Aorta (tissue), 5 donors: ENCODE data around the gene OR2A1. TPM values are rescaled to one million over a fixed set of nuclear protein-coding genes. Genes with fewer than 3 reads are reported as not detected.
"Not testable (repeated sequence)": the region's sequence is repeated elsewhere in the genome, so short reads cannot be mapped to it uniquely, and the experiment has no call there.

Source experiments
- ATAC-seq: fragments of 200-7000 bp; cut with Tn5 transposase; one replicate; pipeline ENCODE4 v1.9.1; 2022; ENCODE audit warnings: moderate library complexity; ENCODE audit not compliant: low FRiP score
- DNase-seq, 2 donors: peaks; one replicate each; pipeline ENCODE4 v3.0.0-alpha.2; 2020
- H3K27ac ChIP-seq, 2 donors: one replicate each; pipeline ENCODE4 v1.5.1; 2013; ENCODE audit warnings: low read length in 2 of 2, mild to moderate bottlenecking in 2 of 2, moderate library complexity in 2 of 2, control low read depth in 1 of 2, inconsistent platforms in 1 of 2, low read depth in 1 of 2
- H3K27me3 ChIP-seq, 2 donors: one replicate each; pipeline ENCODE4 v1.6.1; 2013; ENCODE audit warnings: control low read depth in 1 of 2, low read length in 1 of 2, mild to moderate bottlenecking in 1 of 2, moderate library complexity in 1 of 2; ENCODE audit not compliant: insufficient read depth in 2 of 2, control insufficient read depth in 1 of 2
- H3K36me3 ChIP-seq, 2 donors: one replicate each; pipeline ENCODE4 v1.6.1; 2013; ENCODE audit warnings: control low read depth in 1 of 2, low read length in 1 of 2, mild to moderate bottlenecking in 1 of 2; ENCODE audit not compliant: insufficient read depth in 2 of 2, control insufficient read depth in 1 of 2
- H3K4me1 ChIP-seq, 2 donors: one replicate each; pipeline ENCODE4 v1.6.1; 2013; ENCODE audit warnings: low read length in 2 of 2, control low read depth in 1 of 2, mild to moderate bottlenecking in 1 of 2, moderate library complexity in 1 of 2; ENCODE audit not compliant: insufficient read depth in 2 of 2, control insufficient read depth in 1 of 2
- H3K4me3 ChIP-seq, 2 donors: one replicate each; pipeline ENCODE4 v1.5.1; 2013; ENCODE audit warnings: low read length in 2 of 2, control low read depth in 1 of 2, mild to moderate bottlenecking in 1 of 2
- H3K9me3 ChIP-seq: one replicate; pipeline ENCODE4 v1.6.1; 2013; ENCODE audit warnings: mild to moderate bottlenecking, low read length; ENCODE audit not compliant: control insufficient read depth
- WGBS, 2 donors: extraction: QIAGEN DNeasy Blood & Tissue Kit; methylation state at CpG; one replicate each; pipeline ENCODE4 v1.1.7; 2013; 5-methylcytosine and 5-hydroxymethylcytosine counted together
- intact Hi-C, 2 donors: fragments of 100-400 bp; cut with DNase I; formaldehyde crosslinking; loops; one replicate each; pipeline versions ENCODE4 v1.14.2 to v1.15.0; 2022
- polyA plus RNA-seq, 2 donors: library from polyadenylated mRNA; stranded (reverse); fragments of 200-250 nt; gene quantifications; one replicate each; pipeline ENCODE4 v1.2.3, GENCODE V29; 2013
- total RNA-seq, 2 donors: library from RNA; stranded (reverse); fragmentation: NEBNext Ultra II Directional; extraction: Animal tissue kit (Norgen Biotek cat#: 25700); gene quantifications; one replicate each; pipeline ENCODE4 v1.2.1, GENCODE V29; 2021
- donor health status: healthy with polysubstance abuse.
- donor health status: Bipolar disorder and iron deficiency.
- donor health status: DM: no; HTN: no; CAD: no.
- donor health status: DM: no; HTN: no; CAD: no.
- donor health status: DM: yes; HTN: yes; CAD: no.

OR2A1 gene
- total and polyA plus RNA-seq, 4 donors, result 0.16 to 0.59 (median 0.44) TPM

DNA sequence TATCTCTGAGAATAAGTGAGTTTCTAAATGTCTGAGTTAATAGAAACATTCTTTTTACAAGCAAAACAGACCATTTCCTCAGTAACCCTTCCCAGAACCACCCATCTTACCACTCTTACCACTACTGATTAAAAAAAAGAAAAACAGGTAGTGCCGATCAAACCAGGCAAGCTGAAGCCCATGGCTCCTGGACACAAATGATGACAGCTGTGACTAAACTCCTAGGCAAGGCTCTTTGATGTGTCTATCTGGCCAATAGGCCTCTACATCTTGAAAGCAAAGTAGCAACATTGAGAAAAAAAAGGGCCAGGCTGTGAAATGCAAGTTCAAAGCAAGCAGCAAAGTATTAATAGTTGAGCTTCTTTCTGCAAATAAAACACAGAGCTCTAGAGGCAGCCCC is 36.4 kb downstream of the OR2A1 start:
- WGBS, 2 donors, result no CpG with 5 or more reads among the region's 1 CpG
- DNase-seq, H3K36me3 ChIP-seq, H3K4me3 ChIP-seq, H3K27me3 ChIP-seq, H3K27ac ChIP-seq, intact Hi-C loops, H3K9me3 ChIP-seq, ATAC-seq, H3K4me1 ChIP-seq: not testable (repeated sequence)

DNA sequence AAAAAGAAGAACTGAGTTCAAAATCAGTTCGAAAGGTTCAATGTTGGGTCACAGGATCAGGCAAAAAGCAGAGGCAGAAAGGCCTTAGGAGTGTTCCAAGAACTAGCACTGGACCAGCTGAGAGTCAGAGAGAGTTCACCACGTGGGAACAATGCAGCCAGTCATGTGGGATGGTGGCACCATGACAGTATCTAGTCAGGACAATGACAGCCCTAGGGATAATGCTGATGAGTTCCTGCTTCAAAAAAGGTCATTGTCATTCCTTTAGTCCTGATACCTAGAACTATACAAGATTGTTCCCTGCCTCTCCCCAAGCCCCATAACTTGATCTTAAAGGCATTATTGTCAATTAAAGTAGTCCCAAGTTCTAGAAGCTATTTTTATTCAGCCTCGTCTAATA is 39.4 kb downstream of the OR2A1 start:
- H3K27me3 ChIP-seq, H3K36me3 ChIP-seq, intact Hi-C loops, DNase-seq, H3K27ac ChIP-seq, ATAC-seq, H3K9me3 ChIP-seq, H3K4me3 ChIP-seq, H3K4me1 ChIP-seq: not testable (repeated sequence)
- 40 to 58% methylated on average over 2 of the region's 3 CpGs for WGBS, 2 donors

DNA sequence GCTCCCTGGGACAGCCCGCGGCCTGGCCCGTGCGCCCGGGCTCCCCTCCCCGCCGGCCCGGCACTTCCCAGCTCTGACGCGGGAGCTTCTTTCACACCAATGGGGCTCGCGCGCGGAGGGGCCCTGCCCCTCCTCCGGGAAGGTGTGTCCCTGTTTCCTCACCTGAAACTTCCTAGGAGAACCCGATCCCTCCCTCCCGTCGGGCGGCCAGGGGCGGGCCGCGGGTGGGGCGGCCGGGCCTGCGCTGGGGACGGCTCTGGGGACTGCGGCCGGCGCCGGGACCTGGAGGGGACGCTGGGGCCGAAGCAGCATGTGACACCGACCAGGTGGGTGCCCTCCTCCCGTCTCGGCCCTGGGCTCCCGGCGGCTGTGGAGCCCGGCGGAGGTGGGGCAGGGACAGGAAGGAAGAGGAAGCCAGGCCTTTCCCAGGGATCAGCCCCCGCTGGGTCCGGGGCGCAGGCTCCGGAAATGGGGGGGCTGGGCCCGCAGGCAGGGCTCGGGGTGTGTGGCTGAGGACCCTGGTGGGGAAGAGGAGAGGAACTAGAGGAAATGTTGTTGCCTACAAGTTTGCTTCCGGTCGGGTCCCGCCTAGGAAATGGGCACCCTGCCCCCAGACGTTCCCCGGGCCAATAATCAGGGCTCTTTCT is 43.1 kb downstream of the OR2A1 start, which contains the start of gene ARHGEF5:
Gene ARHGEF5, plus strand, starts transcription at position 227 of the 647 bp plus-strand sequence. CDS start 7,268 bp downstream, outside the sequence.
- H3K27ac ChIP-seq, H3K4me1 ChIP-seq, H3K36me3 ChIP-seq, H3K27me3 ChIP-seq, H3K4me3 ChIP-seq, H3K9me3 ChIP-seq, DNase-seq, intact Hi-C loops: not testable (repeated sequence)
- no CpG with 5 or more reads among the region's 50 CpGs for WGBS, 2 donors
- peak; percentile 83 for ATAC-seq

DNA sequence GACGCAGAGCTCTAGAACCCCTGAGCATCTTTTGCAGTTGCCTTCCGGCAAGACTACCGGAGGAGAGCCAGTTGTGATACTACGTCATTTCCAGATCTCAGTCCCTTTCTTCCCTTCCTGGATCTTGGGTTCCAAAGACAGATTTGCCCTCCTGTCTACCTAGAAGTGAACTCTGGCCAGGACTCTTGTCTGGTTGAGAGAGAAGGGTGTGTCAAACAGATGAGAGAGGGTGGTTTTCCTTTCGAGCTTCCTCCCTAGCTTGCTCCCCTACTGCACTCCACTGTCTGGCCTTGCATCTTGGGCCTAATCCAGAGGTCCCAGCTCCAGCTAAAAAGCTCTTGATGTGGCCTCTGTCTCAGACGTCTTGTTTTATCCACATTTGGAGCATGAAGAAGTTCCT is 44.0 kb downstream of the OR2A1 start:
- no CpG with 5 or more reads among the region's 6 CpGs for whole genome bisulfite sequencing, 2 donors
- H3K4me1 ChIP-seq, H3K36me3 ChIP-seq, H3K9me3 ChIP-seq, H3K27ac ChIP-seq, intact Hi-C loops, H3K27me3 ChIP-seq, DNase-seq, H3K4me3 ChIP-seq, ATAC-seq: not testable (repeated sequence)

DNA sequence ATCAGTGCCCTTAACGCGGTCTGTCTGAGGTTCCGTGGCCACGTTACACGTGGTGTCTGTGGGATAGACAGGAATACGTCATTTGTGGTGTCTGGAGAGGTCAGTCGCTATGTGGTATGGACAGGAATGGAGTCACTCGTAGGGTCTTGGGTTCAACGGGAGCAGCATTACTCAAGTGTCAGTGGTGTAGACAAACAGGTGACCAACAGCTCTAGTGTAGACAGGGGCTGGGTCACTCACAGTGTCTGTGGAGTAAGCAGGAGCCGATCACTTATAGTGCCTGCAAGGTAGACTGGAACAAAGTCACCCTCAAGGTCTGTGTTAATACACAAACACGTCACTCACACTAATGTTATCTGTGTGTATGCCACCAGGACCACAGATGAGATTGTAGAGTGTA is 44.6 kb downstream of the OR2A1 start:
- DNase-seq, H3K9me3 ChIP-seq, H3K4me1 ChIP-seq, H3K36me3 ChIP-seq, H3K27me3 ChIP-seq, intact Hi-C loops, ATAC-seq, H3K4me3 ChIP-seq, H3K27ac ChIP-seq: not testable (repeated sequence)
- WGBS, 2 donors, result 93 to 100% methylated on average over 2 of the region's 11 CpGs

DNA sequence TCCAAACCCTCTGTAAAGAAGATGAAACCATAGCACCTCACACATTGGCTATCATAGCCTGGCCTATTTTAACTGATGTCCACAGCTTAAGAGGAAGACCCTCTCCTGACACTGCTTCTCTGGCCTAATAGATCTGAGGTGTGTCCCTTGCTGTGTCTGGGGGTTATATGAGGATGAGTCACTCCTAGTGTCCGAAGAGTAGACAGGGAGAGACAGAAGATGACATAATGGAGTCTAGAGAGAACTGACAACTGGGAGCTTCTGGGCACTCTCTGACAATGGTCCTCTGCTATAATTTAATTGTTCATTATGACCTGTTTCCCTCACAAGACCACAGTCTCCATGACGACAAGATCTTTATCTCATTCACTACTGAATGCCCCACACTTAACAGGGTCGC is 49.8 kb downstream of the OR2A1 start:
- ATAC-seq, H3K27me3 ChIP-seq, H3K36me3 ChIP-seq, DNase-seq, H3K9me3 ChIP-seq, H3K27ac ChIP-seq, intact Hi-C loops, H3K4me1 ChIP-seq, H3K4me3 ChIP-seq: not testable (repeated sequence)
- WGBS, 2 donors, result no CpG with 5 or more reads among the region's 3 CpGs

DNA sequence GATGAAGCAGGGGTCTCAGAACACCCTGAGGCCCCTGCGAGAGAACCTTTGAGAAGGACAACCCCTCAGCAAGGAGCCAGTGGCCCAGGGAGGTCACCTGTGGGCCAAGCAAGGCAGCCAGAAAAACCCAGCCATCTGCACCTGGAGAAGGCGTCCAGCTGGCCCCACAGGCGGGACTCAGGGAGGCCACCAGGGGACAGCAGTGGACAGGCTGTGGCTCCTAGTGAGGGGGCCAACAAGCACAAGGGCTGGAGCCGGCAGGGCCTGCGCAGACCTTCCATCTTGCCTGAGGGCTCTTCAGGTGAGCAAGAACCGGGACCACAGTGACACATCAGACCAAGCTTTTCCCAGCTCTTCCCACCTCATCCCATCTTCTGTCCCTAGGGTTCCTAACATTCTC is 53.3 kb downstream of the OR2A1 start:
- H3K4me1 ChIP-seq, H3K36me3 ChIP-seq, H3K4me3 ChIP-seq, intact Hi-C loops, H3K27ac ChIP-seq, H3K9me3 ChIP-seq, H3K27me3 ChIP-seq, DNase-seq: not testable (repeated sequence)
- peak; percentile 21 for ATAC-seq
- WGBS, 2 donors, result no CpG with 5 or more reads among the region's 6 CpGs

DNA sequence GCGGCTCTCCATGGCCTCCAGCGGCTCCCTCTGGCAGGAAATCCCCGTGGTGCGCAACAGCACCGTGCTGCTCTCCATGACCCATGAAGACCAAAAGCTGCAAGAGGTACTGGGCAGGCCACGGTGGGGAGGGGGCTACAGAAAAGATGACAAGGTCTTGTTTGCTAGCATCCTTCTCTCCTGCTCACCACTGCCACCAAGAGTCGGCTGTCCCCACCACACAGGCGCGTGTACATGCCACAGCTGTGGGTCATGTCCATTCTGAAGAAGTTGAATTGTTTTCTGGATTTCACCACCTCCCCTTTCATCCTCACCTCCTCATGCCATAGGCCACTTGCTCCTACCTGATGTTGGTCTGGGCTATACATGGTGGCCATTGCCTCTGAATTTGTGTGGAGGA is 55.0 kb downstream of the OR2A1 start:
- H3K4me1 ChIP-seq, H3K4me3 ChIP-seq, H3K27ac ChIP-seq, DNase-seq, ATAC-seq, H3K27me3 ChIP-seq, H3K36me3 ChIP-seq, H3K9me3 ChIP-seq, intact Hi-C loops: not testable (repeated sequence)
- WGBS, 2 donors, result no CpG with 5 or more reads among the region's 9 CpGs

DNA sequence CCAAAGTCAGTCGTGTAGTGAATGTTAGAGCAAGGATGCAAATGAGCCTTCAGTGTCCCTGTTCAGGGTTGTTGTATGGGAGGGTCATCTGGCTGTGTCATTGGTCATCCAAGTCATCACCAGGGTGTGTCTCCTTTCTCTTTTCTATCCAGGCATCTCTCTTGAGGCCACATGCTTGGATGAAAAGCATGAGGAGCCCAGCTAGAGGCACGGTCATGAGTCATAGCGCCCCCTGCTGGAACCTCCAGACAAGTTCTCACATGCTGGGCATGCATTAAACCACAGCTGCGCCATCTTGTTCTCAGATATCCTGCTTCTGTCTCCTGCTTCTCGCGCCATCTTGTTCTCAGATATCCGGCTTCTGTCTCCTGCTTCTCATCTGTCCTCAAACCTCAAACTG is 57.0 kb downstream of the OR2A1 start:
- DNase-seq, H3K27ac ChIP-seq, intact Hi-C loops, ATAC-seq, H3K36me3 ChIP-seq, H3K4me3 ChIP-seq, H3K4me1 ChIP-seq, H3K27me3 ChIP-seq, H3K9me3 ChIP-seq: not testable (repeated sequence)
- WGBS, 2 donors, result 95% methylated on average over 4 of the region's 7 CpGs; no CpG with 5 or more reads in 1 of the 2 donors
